GM18511 (cell line): ENCODE results near the gene HACL1.
"Not testable (repeated sequence)": the region's sequence is repeated elsewhere in the genome, so short reads cannot be mapped to it uniquely, and the experiment has no call there.

Source experiments
- ATAC-seq: cut with Tn5 transposase; IDR thresholded peaks from one replicate; pipeline ENCODE4 v1.9.1; 2021; ENCODE audit warnings: mild to moderate bottlenecking, moderate library complexity; ENCODE audit not compliant: unreplicated experiment

The HACL1 gene

GRCh38 chr3:15630646-15631350 lies 29.4 kb upstream of the HACL1 start:
- peak; percentile 64 for ATAC-seq

- peak; percentile 97 for ATAC-seq
Measured at GRCh38 chr3:15629860-15630597, 28.7 kb upstream of the HACL1 start.

- no peak for ATAC-seq
Measured at GRCh38 chr3:15628967-15629366, 27.6 kb upstream of the HACL1 start.

- no peak for ATAC-seq
Measured at GRCh38 chr3:15623535-15624440, 22.4 kb upstream of the HACL1 start.

DNA sequence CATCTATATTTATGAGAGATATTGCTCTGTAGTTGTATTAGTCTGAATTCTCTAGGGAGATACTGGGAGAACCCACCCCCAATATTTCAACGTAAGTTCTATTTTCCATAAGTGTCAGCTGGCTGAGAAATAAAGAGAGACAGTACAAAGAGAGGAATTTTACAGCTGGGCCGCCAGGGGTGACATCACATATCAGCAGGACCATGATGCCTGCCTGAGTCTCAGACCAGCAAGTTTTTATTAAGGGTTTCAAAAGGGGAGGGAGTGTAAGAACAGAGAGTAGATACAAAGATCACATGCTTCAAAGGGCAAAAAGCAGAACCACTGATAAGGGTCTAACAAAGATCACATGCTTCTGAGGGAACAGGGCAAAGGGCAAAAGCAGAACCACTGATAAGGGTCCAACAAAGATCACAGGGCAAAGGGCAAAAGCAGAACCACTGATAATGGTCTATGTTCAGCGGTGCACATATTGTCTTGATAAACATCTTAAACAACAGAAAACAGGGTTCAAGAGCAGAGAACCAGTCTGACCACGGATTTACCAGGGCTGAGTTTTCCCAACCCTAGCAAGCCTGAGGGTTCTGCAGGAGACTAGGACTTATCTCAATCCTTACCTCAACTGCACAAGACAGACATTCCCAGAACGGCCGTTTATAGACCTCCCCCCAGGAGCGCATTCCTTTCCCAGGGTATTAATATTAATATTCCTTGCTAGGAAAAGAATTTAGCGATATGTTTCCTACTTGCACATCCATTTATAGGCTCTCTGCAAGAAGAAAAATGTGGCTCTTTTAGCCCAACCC lies 18.5 kb upstream of the HACL1 start:
- ATAC-seq, result not testable (repeated sequence)

- no peak for ATAC-seq
Measured at GRCh38 chr3:15616053-15616452, 14.7 kb upstream of the HACL1 start.

- no peak for ATAC-seq
Measured at GRCh38 chr3:15614958-15615357, 13.6 kb upstream of the HACL1 start.

DNA sequence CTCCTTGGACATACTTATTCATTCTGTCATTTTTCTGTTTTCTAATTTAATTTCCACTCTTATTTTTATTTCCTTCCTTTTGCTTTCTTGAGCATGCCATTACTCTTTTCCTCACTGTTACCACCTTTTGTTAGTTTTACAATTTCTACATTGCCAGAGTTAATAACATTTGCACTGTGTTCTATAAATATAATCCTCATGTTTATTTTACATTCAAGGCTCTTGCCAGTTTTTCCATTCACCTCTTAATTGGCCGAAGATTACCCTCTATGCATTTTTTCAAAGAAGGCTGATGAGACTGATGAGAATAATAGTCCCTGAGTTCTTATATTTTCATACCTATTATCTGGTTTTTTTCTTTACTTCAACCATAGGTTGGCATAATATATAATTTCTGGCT lies 10.6 kb upstream of the HACL1 start:
- no peak for ATAC-seq

- no peak for ATAC-seq
Measured at GRCh38 chr3:15611018-15611417, 9.6 kb upstream of the HACL1 start.

GRCh38 chr3:15610082-15610759 lies 8.9 kb upstream of the HACL1 start:
- ATAC-seq, result no peak

DNA sequence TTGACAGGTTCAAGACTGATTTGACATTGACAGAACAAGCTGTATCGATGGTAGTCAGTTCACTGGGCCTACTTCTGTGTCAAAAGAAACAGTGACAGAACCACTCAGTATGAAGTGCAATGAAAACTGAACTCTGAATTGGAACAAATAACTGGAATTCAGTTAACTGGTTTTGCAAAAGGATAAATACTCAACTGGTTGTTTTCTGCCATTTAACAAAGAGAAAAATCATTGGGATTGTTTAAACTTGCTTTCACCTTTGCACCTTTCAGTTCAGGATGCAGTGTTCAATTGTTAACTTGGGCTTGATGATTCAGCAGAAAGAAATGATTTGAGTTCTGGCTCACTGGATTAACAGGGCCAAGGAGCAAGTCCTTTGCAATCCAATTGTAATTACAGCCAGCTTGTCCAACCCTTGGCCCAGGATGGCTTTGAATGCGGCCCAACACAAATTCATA lies 5.1 kb upstream of the HACL1 start:
- no peak for ATAC-seq

DNA sequence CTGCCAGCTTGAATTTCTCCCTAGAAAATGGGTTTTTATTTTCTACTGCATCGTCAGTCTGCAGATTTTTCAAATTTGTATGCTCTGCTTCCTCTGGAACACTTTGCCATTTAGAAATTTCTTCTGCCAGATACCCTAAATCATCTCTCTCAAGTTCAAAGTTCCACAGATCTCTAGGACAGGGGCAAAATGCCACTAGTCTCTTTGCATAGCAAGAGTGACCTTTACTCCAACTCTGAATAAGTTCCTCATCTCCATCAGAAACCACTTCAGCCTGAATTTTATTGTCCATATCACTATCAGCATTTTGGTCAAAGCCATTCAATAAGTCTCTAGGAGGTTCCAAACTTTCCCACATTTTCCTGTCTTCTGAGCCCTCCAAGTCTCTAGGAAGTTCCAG lies 3.2 kb upstream of the HACL1 start:
- ATAC-seq, result not testable (repeated sequence)

GRCh38 chr3:15602816-15603215 lies 1.4 kb upstream of the HACL1 start:
- ATAC-seq, result not testable (repeated sequence)

DNA sequence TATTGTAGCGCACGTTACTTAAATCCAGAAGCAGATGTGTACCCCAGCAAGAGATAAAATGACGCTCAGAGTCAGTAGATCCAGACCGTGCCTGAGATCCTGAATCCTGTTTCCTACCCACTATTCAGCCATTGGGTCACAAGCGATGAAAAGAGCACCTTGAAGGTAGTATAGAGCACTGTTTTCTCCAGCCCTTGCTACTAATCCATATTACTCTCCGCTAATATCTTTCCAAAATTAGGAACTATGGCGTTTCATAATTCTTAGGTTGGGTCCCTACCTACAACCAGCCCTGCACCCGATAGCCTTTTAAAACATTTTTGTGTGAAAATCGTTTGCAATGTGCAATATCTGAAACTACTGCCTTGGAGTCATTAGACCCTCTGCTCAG lies 772 bp upstream of the HACL1 start:
- peak; percentile 23 for ATAC-seq

GRCh38 chr3:15601046-15601398 lies 347 bp downstream of the HACL1 start:
- ATAC-seq, result peak; percentile 23

GRCh38 chr3:15595955-15596354 lies 5.4 kb downstream of the HACL1 start:
- no peak for ATAC-seq

DNA sequence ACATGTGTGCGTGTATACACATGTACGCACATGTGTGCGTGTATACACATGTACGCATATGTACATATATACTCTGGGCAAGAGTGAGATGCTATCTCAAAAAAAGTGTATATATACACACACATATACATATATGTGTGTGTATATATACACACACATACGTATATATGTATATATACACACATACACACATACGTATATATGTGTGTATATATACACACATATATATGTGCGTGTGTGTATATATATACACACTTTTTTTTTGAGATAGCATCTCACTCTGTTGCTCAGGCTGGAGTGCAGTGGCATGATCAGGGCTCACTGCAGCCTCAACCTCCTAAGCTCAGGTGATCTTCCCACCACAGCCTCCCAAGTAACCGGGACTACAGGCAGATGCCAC lies 8.4 kb downstream of the HACL1 start:
- ATAC-seq, result no peak

GRCh38 chr3:15591928-15592327 lies 9.4 kb downstream of the HACL1 start:
- no peak for ATAC-seq

- ATAC-seq, result no peak
Measured at GRCh38 chr3:15591242-15591641, 10.1 kb downstream of the HACL1 start.
